ENCODE measurements around the gene TTC21B.

TTC21B gene

DNA sequence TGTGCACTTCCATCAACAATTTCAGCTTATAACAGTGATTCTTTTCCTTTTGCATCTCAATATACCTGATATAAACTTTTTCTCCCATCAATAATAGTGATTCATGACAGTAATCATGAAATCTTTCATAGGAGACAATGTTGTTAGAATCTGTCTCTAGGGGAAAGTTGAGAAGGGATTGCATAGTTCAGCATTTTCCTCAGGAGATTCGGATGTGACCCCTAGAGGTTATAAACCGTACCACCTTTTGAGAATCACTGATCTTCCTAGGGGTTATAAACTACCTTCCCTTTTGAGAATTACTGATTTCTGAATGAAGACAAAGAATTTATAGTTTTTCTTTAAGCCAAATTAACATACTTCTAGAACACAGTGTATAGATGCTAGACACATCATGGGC lies 106.6 kb downstream of the TTC21B start:
- Histone ChIP-seq H3K4me3 (ENCODE audit: severe bottlenecking) (no peak overlapping the region), H3K36me3 (ENCODE audit: low read depth) (no peaks in the 10 kb centered on the region), H3K9me3 (ENCODE audit: severe bottlenecking) (no peaks in the 10 kb centered on the region), H3K27me3 (ENCODE audit: insufficient read depth, poor library complexity, severe bottlenecking) (no peaks in the 10 kb centered on the region), H3K4me1 (ENCODE audit: insufficient read depth, poor library complexity, severe bottlenecking) (peaks cover 7% of the 10 kb centered on the region), H3K27ac (ENCODE audit: poor library complexity, severe bottlenecking) (no peak overlapping the region)
- ATAC-seq (ENCODE audit: low read depth) (peak; percentile 73), DNase-seq (ENCODE audit: low spot score) (no peak)
- TF ChIP-seq CTCF (IDR thresholded peaks at IDR 0.05; ENCODE audit: poor library complexity, severe bottlenecking) = peak; percentile 54

GRCh38 chr2:165846056-165846455 lies 107.5 kb downstream of the TTC21B start:
- H3K4me3 ChIP-seq (ENCODE audit: severe bottlenecking) = no peak overlapping the region
- no peak overlapping the region for H3K27ac ChIP-seq (ENCODE audit: poor library complexity, severe bottlenecking)
- no peaks in the 10 kb centered on the region for H3K27me3 ChIP-seq (ENCODE audit: insufficient read depth, poor library complexity, severe bottlenecking)
- ATAC-seq (ENCODE audit: low read depth) (no peak), DNase-seq (ENCODE audit: low spot score) (no peak)
- H3K36me3 ChIP-seq (ENCODE audit: low read depth) = no peaks in the 10 kb centered on the region
- TF ChIP-seq CTCF (IDR thresholded peaks at IDR 0.05; ENCODE audit: poor library complexity, severe bottlenecking) = no peak
- H3K9me3 ChIP-seq (ENCODE audit: severe bottlenecking) = no peaks in the 10 kb centered on the region
- H3K4me1 ChIP-seq (ENCODE audit: insufficient read depth, poor library complexity, severe bottlenecking) = peaks cover 7% of the 10 kb centered on the region

- H3K9me3 ChIP-seq (ENCODE audit: severe bottlenecking) = no peaks in the 10 kb centered on the region
- TF ChIP-seq CTCF (IDR thresholded peaks at IDR 0.05; ENCODE audit: poor library complexity, severe bottlenecking) = no peak
- H3K36me3 ChIP-seq (ENCODE audit: low read depth) = no peaks in the 10 kb centered on the region
- no peak overlapping the region for H3K4me3 ChIP-seq (ENCODE audit: severe bottlenecking)
- H3K27ac ChIP-seq (ENCODE audit: poor library complexity, severe bottlenecking) = no peak overlapping the region
- H3K4me1 ChIP-seq (ENCODE audit: insufficient read depth, poor library complexity, severe bottlenecking) = peaks cover 7% of the 10 kb centered on the region
- no peaks in the 10 kb centered on the region for H3K27me3 ChIP-seq (ENCODE audit: insufficient read depth, poor library complexity, severe bottlenecking)
- ATAC-seq (ENCODE audit: low read depth) (no peak), DNase-seq (ENCODE audit: low spot score) (no peak)
Observed at GRCh38 chr2:165844216-165844615, 109.4 kb downstream of the TTC21B start.

DNA sequence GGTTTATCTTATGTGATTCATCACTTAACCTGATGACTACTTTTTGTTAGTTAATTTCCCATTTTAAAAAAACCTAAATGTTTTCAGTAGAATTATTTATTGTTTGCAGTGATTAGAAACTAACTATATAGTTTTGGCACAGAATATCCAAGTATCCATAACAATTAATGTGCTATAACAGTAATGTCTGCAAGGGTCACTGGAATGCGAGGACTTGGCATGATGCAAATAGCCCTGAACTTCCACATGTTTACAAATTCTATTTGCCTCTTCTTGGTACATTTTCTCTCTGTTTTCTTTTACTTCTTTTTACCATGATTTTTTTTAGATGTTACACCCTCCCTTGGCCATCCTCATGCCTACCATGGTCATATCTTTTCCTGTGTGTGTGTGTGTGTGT lies 110.2 kb downstream of the TTC21B start:
- DNase-seq (ENCODE audit: low spot score) = no peak
- no peak for ATAC-seq (ENCODE audit: low read depth)
- H3K4me1 ChIP-seq (ENCODE audit: insufficient read depth, poor library complexity, severe bottlenecking) = peaks cover 7% of the 10 kb centered on the region

More for the DNA sequence above, 110.2 kb downstream of the TTC21B start:
- TF ChIP-seq CTCF (IDR thresholded peaks at IDR 0.05; ENCODE audit: poor library complexity, severe bottlenecking) = no peak
- Histone ChIP-seq H3K27ac (ENCODE audit: poor library complexity, severe bottlenecking) (no peak overlapping the region), H3K27me3 (ENCODE audit: insufficient read depth, poor library complexity, severe bottlenecking) (no peaks in the 10 kb centered on the region), H3K9me3 (ENCODE audit: severe bottlenecking) (no peaks in the 10 kb centered on the region), H3K4me3 (ENCODE audit: severe bottlenecking) (no peak overlapping the region), H3K36me3 (ENCODE audit: low read depth) (no peaks in the 10 kb centered on the region)

Data from RWPE2 (cell line).